WTC11 (cell line): Measurements from ENCODE around the gene NLGN1. TPM values are rescaled to one million over a fixed set of nuclear protein-coding genes. Genes with fewer than 3 reads are reported as not detected.
A peak's percentile ranks its signal among the peaks of the same experiment; 100 is the strongest.

Experiments
- ATAC-seq: fragments of 200-7000 bp; cut with Tn5 transposase; 2 replicates; pipeline ENCODE4 v1.10.0; 2021; ENCODE audit warnings: mild to moderate bottlenecking, moderate library complexity
- CTCF ChIA-PET: fragments of 300-600 bp; sonication (Branson Sonifier 250); formaldehyde crosslinking; loops from one replicate; lab custom pipeline; 2021; ENCODE audit warnings: antibody characterized with exemption; lab: Charles Lee
- POLR2A ChIA-PET: fragments of 350-600 bp; sonication (Branson Sonifier 250); formaldehyde crosslinking; loops from one replicate; lab custom pipeline; 2021; ENCODE audit warnings: antibody characterized with exemption; lab: Charles Lee
- DNase-seq: peaks from one replicate; pipeline ENCODE4 v3.0.0; 2021; ENCODE audit warnings: low spot score
- H3K27ac Mint-ChIP-seq: 2 replicates; pipeline ENCODE4 v1.8.0; 2021; ENCODE audit warnings: mixed read lengths
- H3K27me3 Mint-ChIP-seq: 2 replicates; pipeline ENCODE4 v1.8.0; 2021; ENCODE audit warnings: low read depth, mild to moderate bottlenecking, moderate library complexity, mixed read lengths
- H3K36me3 Mint-ChIP-seq: 2 replicates; pipeline ENCODE4 v1.8.0; 2021; ENCODE audit warnings: mixed read lengths
- H3K4me1 Mint-ChIP-seq: 2 replicates; pipeline ENCODE4 v1.8.0; 2022; ENCODE audit warnings: mixed read lengths
- H3K4me3 Mint-ChIP-seq: 2 replicates; pipeline ENCODE4 v1.8.0; 2021; ENCODE audit warnings: mild to moderate bottlenecking, moderate library complexity, mixed read lengths
- H3K9me3 Mint-ChIP-seq: 2 replicates; pipeline ENCODE4 v1.8.0; 2021; ENCODE audit warnings: mixed read lengths
- CREB1 ChIP-seq: sonication (generic); formaldehyde crosslinking; IDR thresholded peaks from 2 replicates; pipeline ENCODE4 v1.8.0; 2023; ENCODE audit warnings: mild to moderate bottlenecking, missing genetic modification reagents
- FOXJ3 ChIP-seq: sonication (generic); formaldehyde crosslinking; IDR thresholded peaks from 2 replicates; pipeline ENCODE4 v1.9.0; 2021; ENCODE audit warnings: missing genetic modification reagents, mild to moderate bottlenecking, borderline replicate concordance
- NFE2L1 ChIP-seq: sonication (generic); formaldehyde crosslinking; IDR thresholded peaks from 2 replicates; pipeline ENCODE4 v1.8.1; 2023; ENCODE audit warnings: missing genetic modification reagents
- NR3C1 ChIP-seq: sonication (generic); formaldehyde crosslinking; conservative IDR thresholded peaks from 2 replicates; pipeline ENCODE4 v1.8.1; 2023; ENCODE audit warnings: low read depth, mild to moderate bottlenecking, missing genetic modification reagents
- OVOL2 ChIP-seq: fragments of 250-450 bp; sonication (Bioruptor Pico); IDR thresholded peaks from 2 replicates; pipeline ENCODE4 v1.9.0; 2021; ENCODE audit warnings: mild to moderate bottlenecking, borderline replicate concordance
- SMAD3 ChIP-seq: sonication (generic); formaldehyde crosslinking; IDR thresholded peaks from 2 replicates; pipeline ENCODE4 v1.8.0; 2022; ENCODE audit warnings: missing genetic modification reagents, mild to moderate bottlenecking, borderline replicate concordance
- SMAD4 ChIP-seq: sonication (generic); formaldehyde crosslinking; IDR thresholded peaks from 2 replicates; pipeline ENCODE4 v1.8.0; 2022; ENCODE audit warnings: mild to moderate bottlenecking, missing genetic modification reagents
- SP1 ChIP-seq: sonication (generic); formaldehyde crosslinking; conservative IDR thresholded peaks from 2 replicates; pipeline ENCODE4 v1.8.1; 2022; ENCODE audit warnings: missing genetic modification reagents
- TEAD1 ChIP-seq: sonication (generic); formaldehyde crosslinking; IDR thresholded peaks from 2 replicates; pipeline ENCODE4 v1.8.0; 2022; ENCODE audit warnings: mild to moderate bottlenecking, missing genetic modification reagents
- ZNF219 ChIP-seq: sonication (generic); formaldehyde crosslinking; IDR thresholded peaks from 2 replicates; pipeline ENCODE4 v1.8.0; 2023; ENCODE audit warnings: missing genetic modification reagents, mild to moderate bottlenecking, borderline replicate concordance
- ZNF423 ChIP-seq: fragments of 250-450 bp; sonication (Bioruptor Pico); IDR thresholded peaks from 2 replicates; pipeline ENCODE4 v2.1.2; 2022; ENCODE audit warnings: mild to moderate bottlenecking, moderate library complexity
- total RNA-seq: library from RNA; stranded (reverse); gene quantifications from 3 replicates; pipeline ENCODE4 v1.2.3, GENCODE V29; 2021
- TF ChIP-seq, protein P1 (sequence below): sonication (generic); formaldehyde crosslinking; IDR thresholded peaks from 2 replicates; pipeline ENCODE4 v1.8.1; 2023; ENCODE audit warnings: mild to moderate bottlenecking, moderate library complexity, missing genetic modification reagents
- TF ChIP-seq, protein P2 (sequence below): sonication (generic); formaldehyde crosslinking; IDR thresholded peaks from 2 replicates; pipeline ENCODE4 v1.8.1; 2022; ENCODE audit warnings: mild to moderate bottlenecking, missing genetic modification reagents, moderate library complexity, borderline replicate concordance
- TF ChIP-seq, protein P3 (sequence below): sonication (generic); formaldehyde crosslinking; IDR thresholded peaks from 2 replicates; pipeline ENCODE4 v1.8.0; 2022; ENCODE audit warnings: mild to moderate bottlenecking, missing genetic modification reagents
- TF ChIP-seq, protein P4 (sequence below): sonication (generic); formaldehyde crosslinking; IDR thresholded peaks from 2 replicates; pipeline ENCODE4 v1.8.0; 2022; ENCODE audit warnings: missing genetic modification reagents
- TF ChIP-seq, protein P5 (sequence below): sonication (generic); formaldehyde crosslinking; IDR thresholded peaks from 2 replicates; pipeline ENCODE4 v1.8.1; 2023; ENCODE audit warnings: mild to moderate bottlenecking, missing genetic modification reagents
- TF ChIP-seq, protein P6 (sequence below): fragments of 250-450 bp; sonication (Bioruptor Pico); IDR thresholded peaks from 2 replicates; pipeline ENCODE4 v1.9.0; 2021; ENCODE audit warnings: mild to moderate bottlenecking, borderline replicate concordance

NLGN1 gene
- total RNA-seq, 1 experiment from 2014 or later: 12.4 TPM

DNA sequence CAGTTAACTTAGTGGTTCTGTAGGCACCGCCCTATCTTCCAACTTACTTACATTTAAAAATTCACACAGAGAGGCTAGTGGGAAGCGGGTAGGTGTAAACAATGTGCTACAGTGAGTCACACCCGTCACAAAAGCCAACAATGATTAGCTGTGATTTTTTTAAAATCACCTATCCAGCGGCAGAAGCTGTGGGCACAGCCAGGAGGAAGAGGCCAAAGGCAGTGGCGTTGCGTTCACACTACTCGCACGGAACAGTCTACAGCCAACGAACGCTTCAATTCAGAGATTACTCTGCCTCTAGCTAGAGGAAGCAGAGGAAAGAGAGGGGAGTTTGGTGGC, 2.5 kb upstream of the NLGN1 start:
- ChIA-PET POLR2A (interaction anchor here (0.6 kb wide), 2 partner anchors 57 to 390 kb away, joined by 4 to 5 read pairs; no protein-coding TSS in a partner anchor), CTCF (interaction anchor here (0.9 to 1.2 kb wide), 3 partner anchors 23 to 386 kb away, joined by 3 to 4 read pairs (median 4); no protein-coding TSS in a partner anchor)
- H3K27ac Mint-ChIP-seq: peak overlapping the region; percentile 94
- peaks cover 27% of the 10 kb centered on the region for H3K4me1 Mint-ChIP-seq
- peak overlapping the region; percentile 98 for H3K4me3 Mint-ChIP-seq
- no peak for DNase-seq
- peaks cover 9% of the 10 kb centered on the region for H3K27me3 Mint-ChIP-seq
- H3K9me3 Mint-ChIP-seq: no peaks in the 10 kb centered on the region
- peak; percentile 32 for ATAC-seq
- H3K36me3 Mint-ChIP-seq: no peaks in the 10 kb centered on the region
- no peak for TF ChIP-seq ZNF219
- TF ChIP-seq NFE2L1 (CRISPR knock-in tag): no peak
- TF ChIP-seq, protein P1, sequence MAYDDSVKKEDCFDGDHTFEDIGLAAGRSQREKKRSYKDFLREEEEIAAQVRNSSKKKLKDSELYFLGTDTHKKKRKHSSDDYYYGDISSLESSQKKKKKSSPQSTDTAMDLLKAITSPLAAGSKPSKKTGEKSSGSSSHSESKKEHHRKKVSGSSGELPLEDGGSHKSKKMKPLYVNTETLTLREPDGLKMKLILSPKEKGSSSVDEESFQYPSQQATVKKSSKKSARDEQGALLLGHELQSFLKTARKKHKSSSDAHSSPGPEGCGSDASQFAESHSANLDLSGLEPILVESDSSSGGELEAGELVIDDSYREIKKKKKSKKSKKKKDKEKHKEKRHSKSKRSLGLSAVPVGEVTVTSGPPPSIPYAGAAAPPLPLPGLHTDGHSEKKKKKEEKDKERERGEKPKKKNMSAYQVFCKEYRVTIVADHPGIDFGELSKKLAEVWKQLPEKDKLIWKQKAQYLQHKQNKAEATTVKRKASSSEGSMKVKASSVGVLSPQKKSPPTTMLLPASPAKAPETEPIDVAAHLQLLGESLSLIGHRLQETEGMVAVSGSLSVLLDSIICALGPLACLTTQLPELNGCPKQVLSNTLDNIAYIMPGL: no peak
- TF ChIP-seq, protein P2, sequence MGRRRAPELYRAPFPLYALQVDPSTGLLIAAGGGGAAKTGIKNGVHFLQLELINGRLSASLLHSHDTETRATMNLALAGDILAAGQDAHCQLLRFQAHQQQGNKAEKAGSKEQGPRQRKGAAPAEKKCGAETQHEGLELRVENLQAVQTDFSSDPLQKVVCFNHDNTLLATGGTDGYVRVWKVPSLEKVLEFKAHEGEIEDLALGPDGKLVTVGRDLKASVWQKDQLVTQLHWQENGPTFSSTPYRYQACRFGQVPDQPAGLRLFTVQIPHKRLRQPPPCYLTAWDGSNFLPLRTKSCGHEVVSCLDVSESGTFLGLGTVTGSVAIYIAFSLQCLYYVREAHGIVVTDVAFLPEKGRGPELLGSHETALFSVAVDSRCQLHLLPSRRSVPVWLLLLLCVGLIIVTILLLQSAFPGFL (CRISPR knock-in tag): no peak
- no peak for TF ChIP-seq OVOL2 (CRISPR knock-in tag)
- no peak for TF ChIP-seq SMAD4 (CRISPR knock-in tag)
- no peak for TF ChIP-seq TEAD1 (CRISPR knock-in tag)
- TF ChIP-seq NR3C1 (CRISPR knock-in tag): no peak
- TF ChIP-seq FOXJ3 (CRISPR knock-in tag): no peak
- TF ChIP-seq, protein P3, sequence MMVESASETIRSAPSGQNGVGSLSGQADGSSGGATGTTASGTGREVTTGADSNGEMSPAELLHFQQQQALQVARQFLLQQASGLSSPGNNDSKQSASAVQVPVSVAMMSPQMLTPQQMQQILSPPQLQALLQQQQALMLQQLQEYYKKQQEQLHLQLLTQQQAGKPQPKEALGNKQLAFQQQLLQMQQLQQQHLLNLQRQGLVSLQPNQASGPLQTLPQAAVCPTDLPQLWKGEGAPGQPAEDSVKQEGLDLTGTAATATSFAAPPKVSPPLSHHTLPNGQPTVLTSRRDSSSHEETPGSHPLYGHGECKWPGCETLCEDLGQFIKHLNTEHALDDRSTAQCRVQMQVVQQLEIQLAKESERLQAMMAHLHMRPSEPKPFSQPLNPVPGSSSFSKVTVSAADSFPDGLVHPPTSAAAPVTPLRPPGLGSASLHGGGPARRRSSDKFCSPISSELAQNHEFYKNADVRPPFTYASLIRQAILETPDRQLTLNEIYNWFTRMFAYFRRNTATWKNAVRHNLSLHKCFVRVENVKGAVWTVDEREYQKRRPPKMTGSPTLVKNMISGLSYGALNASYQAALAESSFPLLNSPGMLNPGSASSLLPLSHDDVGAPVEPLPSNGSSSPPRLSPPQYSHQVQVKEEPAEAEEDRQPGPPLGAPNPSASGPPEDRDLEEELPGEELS (CRISPR knock-in tag): no peak

DNA sequence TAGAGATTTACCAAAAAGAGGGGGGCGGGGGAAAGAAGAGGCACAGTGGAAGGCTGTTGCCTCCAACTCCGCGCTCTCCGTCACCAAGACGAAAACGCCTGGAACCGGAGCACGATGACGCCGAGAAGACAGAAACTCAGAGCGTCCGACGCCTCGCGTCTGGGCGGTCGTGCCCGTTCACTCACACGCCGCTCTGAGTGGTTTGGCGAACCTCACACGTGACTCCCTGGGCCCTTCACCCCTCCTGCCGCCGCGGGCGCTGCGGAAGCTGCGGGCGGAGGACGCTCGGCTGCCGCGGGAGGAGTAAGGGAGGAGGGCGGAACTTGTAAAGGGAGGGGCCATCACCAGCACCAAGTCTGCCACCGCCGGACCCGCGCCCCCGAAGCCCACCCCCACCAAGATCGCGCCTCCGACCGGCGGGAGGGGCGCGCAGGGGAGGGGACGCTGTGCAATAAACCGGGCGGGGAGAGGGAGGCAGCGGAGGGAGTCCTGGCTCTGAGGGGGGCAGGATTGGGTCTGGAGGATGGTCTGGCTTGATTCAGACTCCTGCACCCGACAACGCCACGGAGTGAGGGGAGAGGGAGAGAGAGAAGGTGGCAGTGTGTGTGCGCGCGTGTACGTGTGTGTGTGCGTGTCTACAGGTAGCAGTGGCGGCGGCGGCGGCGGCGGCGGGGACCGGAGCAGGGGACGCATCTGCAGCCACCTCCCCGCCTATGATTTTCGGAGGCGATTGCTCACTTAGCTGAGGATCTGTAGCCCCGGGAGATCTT, 1.9 kb upstream of the NLGN1 start:
- Mint-ChIP-seq H3K4me3 (peak overlapping the region; percentile 98), H3K27ac (peak overlapping the region; percentile 94), H3K9me3 (no peaks in the 10 kb centered on the region), H3K36me3 (no peaks in the 10 kb centered on the region), H3K27me3 (peaks cover 9% of the 10 kb centered on the region), H3K4me1 (peaks cover 31% of the 10 kb centered on the region)
- ChIA-PET POLR2A (interaction anchor here (0.6 kb wide), 3 partner anchors 57 to 826 kb away, joined by 3 to 5 read pairs (median 4); no protein-coding TSS in a partner anchor), CTCF (interaction anchor here (0.9 to 2.7 kb wide), 5 partner anchors 15 to 387 kb away, joined by 3 to 13 read pairs (median 4); no protein-coding TSS in a partner anchor)
- peak; percentile 77 for ATAC-seq
- DNase-seq: peak; percentile 85
- TF ChIP-seq OVOL2 (CRISPR knock-in tag): no peak
- TF ChIP-seq, protein P4, sequence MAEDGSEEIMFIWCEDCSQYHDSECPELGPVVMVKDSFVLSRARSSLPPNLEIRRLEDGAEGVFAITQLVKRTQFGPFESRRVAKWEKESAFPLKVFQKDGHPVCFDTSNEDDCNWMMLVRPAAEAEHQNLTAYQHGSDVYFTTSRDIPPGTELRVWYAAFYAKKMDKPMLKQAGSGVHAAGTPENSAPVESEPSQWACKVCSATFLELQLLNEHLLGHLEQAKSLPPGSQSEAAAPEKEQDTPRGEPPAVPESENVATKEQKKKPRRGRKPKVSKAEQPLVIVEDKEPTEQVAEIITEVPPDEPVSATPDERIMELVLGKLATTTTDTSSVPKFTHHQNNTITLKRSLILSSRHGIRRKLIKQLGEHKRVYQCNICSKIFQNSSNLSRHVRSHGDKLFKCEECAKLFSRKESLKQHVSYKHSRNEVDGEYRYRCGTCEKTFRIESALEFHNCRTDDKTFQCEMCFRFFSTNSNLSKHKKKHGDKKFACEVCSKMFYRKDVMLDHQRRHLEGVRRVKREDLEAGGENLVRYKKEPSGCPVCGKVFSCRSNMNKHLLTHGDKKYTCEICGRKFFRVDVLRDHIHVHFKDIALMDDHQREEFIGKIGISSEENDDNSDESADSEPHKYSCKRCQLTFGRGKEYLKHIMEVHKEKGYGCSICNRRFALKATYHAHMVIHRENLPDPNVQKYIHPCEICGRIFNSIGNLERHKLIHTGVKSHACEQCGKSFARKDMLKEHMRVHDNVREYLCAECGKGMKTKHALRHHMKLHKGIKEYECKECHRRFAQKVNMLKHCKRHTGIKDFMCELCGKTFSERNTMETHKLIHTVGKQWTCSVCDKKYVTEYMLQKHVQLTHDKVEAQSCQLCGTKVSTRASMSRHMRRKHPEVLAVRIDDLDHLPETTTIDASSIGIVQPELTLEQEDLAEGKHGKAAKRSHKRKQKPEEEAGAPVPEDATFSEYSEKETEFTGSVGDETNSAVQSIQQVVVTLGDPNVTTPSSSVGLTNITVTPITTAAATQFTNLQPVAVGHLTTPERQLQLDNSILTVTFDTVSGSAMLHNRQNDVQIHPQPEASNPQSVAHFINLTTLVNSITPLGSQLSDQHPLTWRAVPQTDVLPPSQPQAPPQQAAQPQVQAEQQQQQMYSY (CRISPR knock-in tag): peak; percentile 49
- no peak for TF ChIP-seq SMAD4 (CRISPR knock-in tag)
- TF ChIP-seq, protein P5, sequence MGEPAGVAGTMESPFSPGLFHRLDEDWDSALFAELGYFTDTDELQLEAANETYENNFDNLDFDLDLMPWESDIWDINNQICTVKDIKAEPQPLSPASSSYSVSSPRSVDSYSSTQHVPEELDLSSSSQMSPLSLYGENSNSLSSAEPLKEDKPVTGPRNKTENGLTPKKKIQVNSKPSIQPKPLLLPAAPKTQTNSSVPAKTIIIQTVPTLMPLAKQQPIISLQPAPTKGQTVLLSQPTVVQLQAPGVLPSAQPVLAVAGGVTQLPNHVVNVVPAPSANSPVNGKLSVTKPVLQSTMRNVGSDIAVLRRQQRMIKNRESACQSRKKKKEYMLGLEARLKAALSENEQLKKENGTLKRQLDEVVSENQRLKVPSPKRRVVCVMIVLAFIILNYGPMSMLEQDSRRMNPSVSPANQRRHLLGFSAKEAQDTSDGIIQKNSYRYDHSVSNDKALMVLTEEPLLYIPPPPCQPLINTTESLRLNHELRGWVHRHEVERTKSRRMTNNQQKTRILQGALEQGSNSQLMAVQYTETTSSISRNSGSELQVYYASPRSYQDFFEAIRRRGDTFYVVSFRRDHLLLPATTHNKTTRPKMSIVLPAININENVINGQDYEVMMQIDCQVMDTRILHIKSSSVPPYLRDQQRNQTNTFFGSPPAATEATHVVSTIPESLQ (CRISPR knock-in tag): no peak
- 0 out of 2 replicates have a peak, but pooled peaks have one; percentile 15 for TF ChIP-seq CREB1 (CRISPR knock-in tag)
- TF ChIP-seq, protein P6, sequence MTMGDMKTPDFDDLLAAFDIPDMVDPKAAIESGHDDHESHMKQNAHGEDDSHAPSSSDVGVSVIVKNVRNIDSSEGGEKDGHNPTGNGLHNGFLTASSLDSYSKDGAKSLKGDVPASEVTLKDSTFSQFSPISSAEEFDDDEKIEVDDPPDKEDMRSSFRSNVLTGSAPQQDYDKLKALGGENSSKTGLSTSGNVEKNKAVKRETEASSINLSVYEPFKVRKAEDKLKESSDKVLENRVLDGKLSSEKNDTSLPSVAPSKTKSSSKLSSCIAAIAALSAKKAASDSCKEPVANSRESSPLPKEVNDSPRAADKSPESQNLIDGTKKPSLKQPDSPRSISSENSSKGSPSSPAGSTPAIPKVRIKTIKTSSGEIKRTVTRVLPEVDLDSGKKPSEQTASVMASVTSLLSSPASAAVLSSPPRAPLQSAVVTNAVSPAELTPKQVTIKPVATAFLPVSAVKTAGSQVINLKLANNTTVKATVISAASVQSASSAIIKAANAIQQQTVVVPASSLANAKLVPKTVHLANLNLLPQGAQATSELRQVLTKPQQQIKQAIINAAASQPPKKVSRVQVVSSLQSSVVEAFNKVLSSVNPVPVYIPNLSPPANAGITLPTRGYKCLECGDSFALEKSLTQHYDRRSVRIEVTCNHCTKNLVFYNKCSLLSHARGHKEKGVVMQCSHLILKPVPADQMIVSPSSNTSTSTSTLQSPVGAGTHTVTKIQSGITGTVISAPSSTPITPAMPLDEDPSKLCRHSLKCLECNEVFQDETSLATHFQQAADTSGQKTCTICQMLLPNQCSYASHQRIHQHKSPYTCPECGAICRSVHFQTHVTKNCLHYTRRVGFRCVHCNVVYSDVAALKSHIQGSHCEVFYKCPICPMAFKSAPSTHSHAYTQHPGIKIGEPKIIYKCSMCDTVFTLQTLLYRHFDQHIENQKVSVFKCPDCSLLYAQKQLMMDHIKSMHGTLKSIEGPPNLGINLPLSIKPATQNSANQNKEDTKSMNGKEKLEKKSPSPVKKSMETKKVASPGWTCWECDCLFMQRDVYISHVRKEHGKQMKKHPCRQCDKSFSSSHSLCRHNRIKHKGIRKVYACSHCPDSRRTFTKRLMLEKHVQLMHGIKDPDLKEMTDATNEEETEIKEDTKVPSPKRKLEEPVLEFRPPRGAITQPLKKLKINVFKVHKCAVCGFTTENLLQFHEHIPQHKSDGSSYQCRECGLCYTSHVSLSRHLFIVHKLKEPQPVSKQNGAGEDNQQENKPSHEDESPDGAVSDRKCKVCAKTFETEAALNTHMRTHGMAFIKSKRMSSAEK: no peak
- TF ChIP-seq ZNF423 (CRISPR knock-in tag): no peak
- TF ChIP-seq SMAD3 (CRISPR knock-in tag): peak; percentile 73; the same call in 1 of the 2 replicates
- TF ChIP-seq NR3C1 (CRISPR knock-in tag): no peak
- peak; percentile 83 for TF ChIP-seq SP1
- peak; percentile 75; the same call in 1 of the 2 replicates for TF ChIP-seq NFE2L1 (CRISPR knock-in tag)
